Vagina (tissue), 2 donors: Measurements from ENCODE around the gene SALL2. TPM values are rescaled to one million over a fixed set of nuclear protein-coding genes. Genes with fewer than 3 reads are reported as not detected.

Source experiments
- DNase-seq, 2 donors: peaks; one replicate each; pipeline ENCODE4 v3.0.0-alpha.2; 2017; ENCODE audit errors: extremely low spot score in 2 of 2
- H3K27ac ChIP-seq: fragments of 200-600 bp; sonication (generic); one replicate; pipeline ENCODE4 v1.5.1; 2019
- H3K27me3 ChIP-seq: fragments of 200-600 bp; sonication (generic); one replicate; pipeline ENCODE4 v1.5.1; 2019
- H3K36me3 ChIP-seq, 2 donors: fragments of 200-600 bp; sonication (generic); one replicate each; pipeline ENCODE4 v1.5.1; 2017 to 2019
- H3K4me1 ChIP-seq: fragments of 200-600 bp; sonication (generic); one replicate; pipeline ENCODE4 v1.5.1; 2019
- H3K4me3 ChIP-seq, 2 donors: fragments of 200-600 bp; sonication (generic); 1 replicate in 1 of 2; 2 replicates in 1 of 2; pipeline ENCODE4 v1.5.1; 2016 to 2019
- H3K9me3 ChIP-seq: fragments of 200-600 bp; sonication (generic); one replicate; pipeline ENCODE4 v1.5.1; 2019
- CTCF ChIP-seq, 3 experiments: fragments of 450-650 bp in 2 of 3; fragments of 200-600 bp in 1 of 3; sonication (generic) in 1 of 3; IDR thresholded peaks; one replicate each; pipeline ENCODE4 v1.5.1; 2017 to 2019; ENCODE audit warnings: antibody characterized with exemption in 3 of 3, mild to moderate bottlenecking in 2 of 3, moderate library complexity in 2 of 3
- POLR2A ChIP-seq, 2 donors: fragments of 450-650 bp; IDR thresholded peaks; one replicate each; pipeline ENCODE4 v1.6.1; 2017; ENCODE audit warnings: antibody characterized with exemption in 2 of 2, mild to moderate bottlenecking in 2 of 2, moderate library complexity in 2 of 2
- POLR2AphosphoS5 ChIP-seq, 2 donors: sonication (generic); formaldehyde crosslinking; IDR thresholded peaks; one replicate each; pipeline ENCODE4 v1.9.0; 2017; ENCODE audit warnings: antibody characterized with exemption in 2 of 2, mild to moderate bottlenecking in 2 of 2, low read depth in 1 of 2; ENCODE audit not compliant: insufficient read depth in 1 of 2
- intact Hi-C: fragments of 100-400 bp; cut with DNase I; formaldehyde crosslinking; loops from one replicate; pipeline ENCODE4 v1.15.1; 2023
- total RNA-seq: library from RNA; depleted of rRNA; stranded (reverse); fragments of >200 nt; gene quantifications from one replicate; pipeline ENCODE4 v1.2.3, GENCODE V29; 2016

Gene SALL2
- total RNA-seq, 1 donor from 2014 or later, result 9.8 TPM

DNA sequence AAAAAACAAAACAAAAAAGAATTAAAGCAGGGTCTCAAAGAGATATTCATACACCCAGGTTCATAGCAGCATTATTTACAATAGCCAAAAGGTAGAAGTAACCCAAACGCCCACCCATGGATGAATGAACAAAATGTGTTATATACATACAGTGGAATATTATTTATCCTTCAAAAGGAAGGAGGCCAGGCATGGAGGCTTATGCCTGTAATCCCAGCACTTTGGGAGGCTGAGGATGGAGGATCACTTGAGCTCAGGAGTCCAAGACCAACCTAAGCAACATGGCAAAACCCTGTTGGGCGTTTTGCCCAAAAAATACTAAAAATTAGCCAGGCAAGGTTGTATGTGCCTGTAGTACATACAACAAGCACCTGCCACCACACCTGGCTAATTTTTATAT, 19.6 kb downstream of the SALL2 start:
- Histone ChIP-seq H3K36me3 (peaks cover 0 to 19% of the 10 kb centered on the region in 2 donors), H3K4me1 (peaks cover 28% of the 10 kb centered on the region), H3K9me3 (no peaks in the 10 kb centered on the region), H3K4me3 (no peak overlapping the region), H3K27me3 (no peaks in the 10 kb centered on the region), H3K27ac (no peak overlapping the region)
- intact Hi-C loops, result loop anchor here (10.0 kb wide), 1 partner anchor 48 kb away; no protein-coding TSS in a partner anchor
- no peak for DNase-seq
- TF ChIP-seq CTCF (IDR thresholded peaks at IDR 0.05) (no peak), POLR2AphosphoS5 (IDR thresholded peaks at IDR 0.05; ENCODE audit: insufficient read depth in 1 of 2, low read depth in 1 of 2) (no peak), POLR2A (IDR thresholded peaks at IDR 0.05) (no peak)

DNA sequence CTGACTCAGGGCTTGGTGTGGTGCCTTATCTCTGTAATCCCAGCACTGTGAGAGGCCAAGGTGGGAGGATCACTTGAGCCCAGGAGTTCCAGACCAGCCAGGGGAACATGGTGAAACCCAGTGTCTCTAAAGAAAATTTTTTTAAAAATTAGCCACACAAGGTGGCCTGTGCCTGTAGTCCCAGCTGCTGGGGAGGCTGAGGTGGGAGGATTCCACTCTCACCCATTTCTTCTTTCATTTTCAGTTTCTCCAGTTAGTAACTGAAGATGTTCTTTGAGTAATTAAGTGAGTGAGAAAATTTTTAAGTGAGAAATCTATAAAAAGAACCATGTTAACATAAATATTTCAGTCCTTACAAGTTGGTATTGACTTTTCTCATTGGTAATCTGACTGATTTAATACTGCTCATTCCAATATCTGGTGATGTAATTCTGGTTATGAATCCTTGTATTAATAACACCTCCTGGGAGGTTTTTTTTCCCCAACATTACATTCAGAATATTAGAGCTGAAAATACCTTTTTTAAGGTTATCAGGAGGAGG, 21.1 kb downstream of the SALL2 start:
- H3K36me3 ChIP-seq, result peaks cover 0 to 21% of the 10 kb centered on the region in 2 donors
- no peak overlapping the region for H3K27ac ChIP-seq
- no peak overlapping the region for H3K4me3 ChIP-seq
- no peaks in the 10 kb centered on the region for H3K9me3 ChIP-seq
- intact Hi-C loops, result loop anchor here (10.0 kb wide), 1 partner anchor 50 kb away; no protein-coding TSS in a partner anchor
- peaks cover 23% of the 10 kb centered on the region for H3K4me1 ChIP-seq
- DNase-seq, result no peak
- no peaks in the 10 kb centered on the region for H3K27me3 ChIP-seq
- TF ChIP-seq POLR2A (IDR thresholded peaks at IDR 0.05), result no peak
- no peak for TF ChIP-seq POLR2AphosphoS5 (IDR thresholded peaks at IDR 0.05; ENCODE audit: insufficient read depth in 1 of 2, low read depth in 1 of 2)
- no peak for TF ChIP-seq CTCF (IDR thresholded peaks at IDR 0.05)

GRCh38 chr14:21503376-21503775, 22.8 kb downstream of the SALL2 start:
- DNase-seq, result no peak
- Histone ChIP-seq H3K27ac (no peak overlapping the region), H3K27me3 (no peaks in the 10 kb centered on the region), H3K36me3 (peaks cover 0 to 38% of the 10 kb centered on the region in 2 donors), H3K4me3 (no peak overlapping the region), H3K9me3 (no peaks in the 10 kb centered on the region), H3K4me1 (peaks cover 9% of the 10 kb centered on the region)
- no peak for TF ChIP-seq POLR2AphosphoS5 (IDR thresholded peaks at IDR 0.05; ENCODE audit: insufficient read depth in 1 of 2, low read depth in 1 of 2)
- intact Hi-C loops, result loop anchor here (10.0 kb wide), 1 partner anchor 51 kb away; no protein-coding TSS in a partner anchor

DNA sequence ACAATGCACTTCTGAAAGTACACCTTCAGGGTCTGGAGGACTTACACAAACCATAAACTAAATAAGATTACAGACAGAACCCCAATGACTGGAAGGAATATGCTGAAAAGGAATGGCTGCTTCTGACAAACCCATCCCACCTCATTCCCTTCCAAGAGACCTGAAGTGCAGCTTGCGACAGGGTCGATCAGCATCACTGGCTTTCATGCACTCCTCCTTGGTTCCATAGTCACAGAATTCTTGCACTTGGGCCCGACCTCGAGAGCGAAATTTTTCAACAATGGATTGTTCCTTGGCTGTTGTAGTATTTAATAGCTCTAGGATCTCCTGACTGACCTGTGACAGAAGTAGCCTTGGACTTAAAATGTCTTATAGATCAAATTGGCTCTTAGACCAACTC, 24.6 kb downstream of the SALL2 start:
- Histone ChIP-seq H3K27ac (no peak overlapping the region), H3K9me3 (no peaks in the 10 kb centered on the region), H3K4me1 (peaks cover 9% of the 10 kb centered on the region), H3K27me3 (no peaks in the 10 kb centered on the region), H3K4me3 (no peak overlapping the region), H3K36me3 (peaks cover 0 to 53% of the 10 kb centered on the region in 2 donors)
- intact Hi-C loops, result loop anchor here (10.0 kb wide), 1 partner anchor 53 kb away; no protein-coding TSS in a partner anchor
- no peak for DNase-seq
- TF ChIP-seq POLR2A (IDR thresholded peaks at IDR 0.05) (no peak), POLR2AphosphoS5 (IDR thresholded peaks at IDR 0.05; ENCODE audit: insufficient read depth in 1 of 2, low read depth in 1 of 2) (no peak), CTCF (IDR thresholded peaks at IDR 0.05) (no peak)

GRCh38 chr14:21498540-21499526, 27.3 kb downstream of the SALL2 start:
- no peak for DNase-seq
- H3K9me3 ChIP-seq, result no peaks in the 10 kb centered on the region
- intact Hi-C loops, result no loop called here
- no peak overlapping the region for H3K27ac ChIP-seq
- no peaks in the 10 kb centered on the region for H3K4me1 ChIP-seq
- H3K27me3 ChIP-seq, result no peaks in the 10 kb centered on the region
- TF ChIP-seq POLR2AphosphoS5 (IDR thresholded peaks at IDR 0.05; ENCODE audit: insufficient read depth in 1 of 2, low read depth in 1 of 2) (no peak), CTCF (IDR thresholded peaks at IDR 0.05) (peak in 2 of 3 experiments; percentile 24 to 46)
- H3K36me3 ChIP-seq, result peaks cover 0 to 69% of the 10 kb centered on the region in 2 donors
- H3K4me3 ChIP-seq, result no peak overlapping the region
